PC-9 (cell line): Measurements from ENCODE around the gene PLA2G2A. TPM values are rescaled to one million over a fixed set of nuclear protein-coding genes. Genes with fewer than 3 reads are reported as not detected.

Source experiments
- BruUV-seq: library from RNA; stranded (reverse); fragments of 400-500 nt; replicated peaks from 2 replicates; lab custom pipeline; 2021; lab: Mats Ljungman, UMichigan
- CTCF ChIA-PET: fragments of 300-600 bp; sonication (Branson Sonifier 250); formaldehyde crosslinking; loops from one replicate; lab custom pipeline; 2022; ENCODE audit warnings: antibody characterized with exemption; lab: Charles Lee
- POLR2A ChIA-PET: fragments of 300-600 bp; sonication (Branson Sonifier 250); formaldehyde crosslinking; loops from one replicate; lab custom pipeline; 2022; ENCODE audit warnings: antibody characterized with exemption; ENCODE audit not compliant: unreplicated experiment; lab: Charles Lee
- DNase-seq, 2 experiments: peaks; one replicate each; pipeline versions ENCODE4 v3.0.0 to v3.0.0-alpha.2; 2015 to 2022; ENCODE audit warnings: mixed read lengths in 1 of 2
- H2AFZ ChIP-seq: fragments of 200-600 bp; sonication (generic); 2 replicates; pipeline ENCODE4 v1.8.1; 2017; ENCODE audit warnings: antibody characterized with exemption
- H3F3A ChIP-seq: fragments of 200-600 bp; sonication (generic); 2 replicates; pipeline ENCODE4 v1.8.1; 2017; ENCODE audit warnings: antibody characterized with exemption, mild to moderate bottlenecking, low read depth; ENCODE audit not compliant: insufficient read depth
- H3K27ac ChIP-seq: fragments of 200-600 bp; sonication (generic); 2 replicates; pipeline ENCODE4 v1.6.1; 2016; ENCODE audit warnings: mixed run types
- H3K27me3 ChIP-seq: fragments of 200-600 bp; sonication (generic); 2 replicates; pipeline ENCODE4 v1.6.1; 2016; ENCODE audit warnings: low read depth, mixed run types; ENCODE audit not compliant: insufficient read depth
- H3K36me3 ChIP-seq: fragments of 200-600 bp; sonication (generic); 2 replicates; pipeline ENCODE4 v1.6.1; 2016; ENCODE audit warnings: low read depth, mixed run types
- H3K4me1 ChIP-seq: fragments of 200-600 bp; sonication (generic); replicated peaks from 2 replicates; pipeline ENCODE4 v1.6.1; 2016; ENCODE audit warnings: mixed run types; ENCODE audit not compliant: insufficient read depth
- H3K4me2 ChIP-seq: fragments of 200-600 bp; sonication (generic); 2 replicates; pipeline ENCODE4 v1.6.1; 2017; ENCODE audit warnings: mixed run types
- H3K4me3 ChIP-seq: fragments of 200-600 bp; sonication (generic); 2 replicates; pipeline ENCODE4 v1.6.1; 2016; ENCODE audit warnings: mixed run types
- H3K79me2 ChIP-seq: fragments of 200-600 bp; sonication (generic); 2 replicates; pipeline ENCODE4 v1.6.1; 2017; ENCODE audit warnings: low read depth, mixed run types
- H3K9me2 ChIP-seq: fragments of 200-600 bp; sonication (generic); 2 replicates; pipeline ENCODE4 v1.8.1; 2017; ENCODE audit warnings: mild to moderate bottlenecking; ENCODE audit not compliant: insufficient read depth
- H3K9me3 ChIP-seq: fragments of 200-600 bp; sonication (generic); 2 replicates; pipeline ENCODE4 v1.8.1; 2016; ENCODE audit warnings: low read depth; ENCODE audit not compliant: insufficient read depth
- H4K20me1 ChIP-seq: fragments of 200-600 bp; sonication (generic); 2 replicates; pipeline ENCODE4 v1.8.1; 2017; ENCODE audit not compliant: insufficient read depth
- EZH2 ChIP-seq: fragments of 200-600 bp; sonication (generic); IDR thresholded peaks from 2 replicates; pipeline ENCODE4 v1.8.0; 2017; ENCODE audit warnings: antibody characterized with exemption, low read depth
- intact Hi-C: fragments of 100-400 bp; cut with micrococcal nuclease; formaldehyde crosslinking; loops from one replicate; pipeline ENCODE4 v1.10.0; 2022; ENCODE audit not compliant: unreplicated experiment
- total RNA-seq: library from RNA; stranded (reverse); gene quantifications from 2 replicates; pipeline ENCODE4 v1.2.3, GENCODE V29; 2021
- TF ChIP-seq, protein P1 (sequence below): fragments of 200-600 bp; sonication (generic); conservative IDR thresholded peaks from 2 replicates; pipeline ENCODE4 v1.6.1; 2017; ENCODE audit warnings: mixed run types, antibody characterized with exemption, mild to moderate bottlenecking, moderate library complexity

The PLA2G2A gene
- total RNA-seq, 1 experiment from 2014 or later, result not detected

DNA sequence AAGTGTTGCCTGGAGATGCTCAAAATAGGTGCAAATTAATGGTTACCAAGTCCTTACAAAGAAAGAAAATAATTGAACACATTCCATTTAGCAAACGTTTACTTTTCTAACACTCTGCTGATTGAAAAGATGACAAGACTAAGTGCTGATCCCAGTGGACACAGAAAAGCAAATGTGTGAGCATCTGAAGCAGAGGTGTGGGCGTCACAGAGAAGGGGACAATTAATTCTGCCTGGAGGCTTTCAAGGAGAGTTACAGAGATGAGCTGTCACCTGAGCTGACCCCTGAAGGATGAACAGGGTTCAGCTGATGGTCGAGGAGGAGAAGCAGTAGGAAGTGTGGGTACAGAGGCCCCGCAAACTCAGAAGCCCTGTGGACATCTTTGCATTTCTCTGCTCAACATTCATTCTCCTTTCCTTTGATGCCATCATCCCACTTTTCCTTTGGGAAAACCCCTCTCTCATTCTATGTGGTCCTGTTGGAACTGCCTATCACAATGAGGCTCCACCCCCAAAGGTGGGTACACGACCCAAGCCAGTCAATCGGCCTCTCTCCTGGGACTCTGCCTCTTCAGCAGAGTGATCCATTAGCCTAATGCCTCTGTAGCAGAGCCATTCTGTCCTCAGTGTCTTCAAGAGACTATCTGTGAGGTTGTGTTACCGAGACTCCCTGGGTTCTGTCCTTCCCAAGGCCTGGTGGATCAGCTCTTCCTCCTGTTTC, 38.8 kb downstream of the PLA2G2A start:
- ChIA-PET POLR2A (no interaction called here), CTCF (no interaction called here)
- Histone ChIP-seq H3K36me3 (no peaks in the 10 kb centered on the region), H3K27ac (no peak overlapping the region), H2AFZ (no peak overlapping the region), H4K20me1 (no peaks in the 10 kb centered on the region), H3K79me2 (no peaks in the 10 kb centered on the region), H3K4me3 (no peak overlapping the region), H3K9me2 (no peaks in the 10 kb centered on the region), H3K4me1 (no peaks in the 10 kb centered on the region), H3K27me3 (no peaks in the 10 kb centered on the region), H3F3A (no peaks in the 10 kb centered on the region), H3K4me2 (no peak overlapping the region), H3K9me3 (no peaks in the 10 kb centered on the region; the same call in 1 of the 2 replicates)
- BruUV-seq, result no TSS peak
- intact Hi-C loops, result no loop called here
- no peak for DNase-seq
- TF ChIP-seq, protein P1, sequence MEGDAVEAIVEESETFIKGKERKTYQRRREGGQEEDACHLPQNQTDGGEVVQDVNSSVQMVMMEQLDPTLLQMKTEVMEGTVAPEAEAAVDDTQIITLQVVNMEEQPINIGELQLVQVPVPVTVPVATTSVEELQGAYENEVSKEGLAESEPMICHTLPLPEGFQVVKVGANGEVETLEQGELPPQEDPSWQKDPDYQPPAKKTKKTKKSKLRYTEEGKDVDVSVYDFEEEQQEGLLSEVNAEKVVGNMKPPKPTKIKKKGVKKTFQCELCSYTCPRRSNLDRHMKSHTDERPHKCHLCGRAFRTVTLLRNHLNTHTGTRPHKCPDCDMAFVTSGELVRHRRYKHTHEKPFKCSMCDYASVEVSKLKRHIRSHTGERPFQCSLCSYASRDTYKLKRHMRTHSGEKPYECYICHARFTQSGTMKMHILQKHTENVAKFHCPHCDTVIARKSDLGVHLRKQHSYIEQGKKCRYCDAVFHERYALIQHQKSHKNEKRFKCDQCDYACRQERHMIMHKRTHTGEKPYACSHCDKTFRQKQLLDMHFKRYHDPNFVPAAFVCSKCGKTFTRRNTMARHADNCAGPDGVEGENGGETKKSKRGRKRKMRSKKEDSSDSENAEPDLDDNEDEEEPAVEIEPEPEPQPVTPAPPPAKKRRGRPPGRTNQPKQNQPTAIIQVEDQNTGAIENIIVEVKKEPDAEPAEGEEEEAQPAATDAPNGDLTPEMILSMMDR, result no peak
- TF ChIP-seq EZH2, result no peak

DNA sequence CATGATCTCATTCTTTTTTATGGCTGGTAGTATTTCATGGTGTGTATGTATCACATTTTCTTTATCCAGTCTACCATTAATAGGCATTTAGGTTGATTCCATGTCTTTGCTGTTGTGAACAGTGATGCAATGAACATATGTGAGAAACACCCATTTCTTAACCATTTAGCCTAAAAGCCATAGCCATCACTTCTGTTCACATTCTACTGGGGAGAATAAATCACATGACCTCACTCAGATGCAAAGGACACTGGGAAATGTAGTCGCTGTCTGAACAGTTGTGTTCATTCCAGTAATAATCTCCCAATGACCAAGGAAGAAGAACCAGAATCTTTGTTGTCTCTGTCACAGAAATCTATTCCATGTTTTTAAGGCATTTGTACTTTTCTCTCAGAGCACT, 40.9 kb downstream of the PLA2G2A start:
- H3K4me3 ChIP-seq, result no peak overlapping the region
- H3F3A ChIP-seq, result no peaks in the 10 kb centered on the region
- TF ChIP-seq EZH2, result no peak
- TF ChIP-seq, protein P1, result no peak
- no peaks in the 10 kb centered on the region for H3K79me2 ChIP-seq
- BruUV-seq, result no TSS peak
- CTCF ChIA-PET, result no interaction called here
- no peak overlapping the region for H3K4me2 ChIP-seq
- no peak overlapping the region for H3K27ac ChIP-seq
- no peaks in the 10 kb centered on the region for H3K36me3 ChIP-seq
- no peaks in the 10 kb centered on the region for H3K27me3 ChIP-seq
- H3K9me3 ChIP-seq, result no peaks in the 10 kb centered on the region; the same call in 1 of the 2 replicates
- no peak overlapping the region for H2AFZ ChIP-seq
- no peaks in the 10 kb centered on the region for H3K4me1 ChIP-seq
- H3K9me2 ChIP-seq, result no peaks in the 10 kb centered on the region
- intact Hi-C loops, result no loop called here
- no peak for DNase-seq
- POLR2A ChIA-PET, result interaction anchor here (0.6 kb wide), 1 partner anchor 817 kb away, joined by 15 read pairs; no protein-coding TSS in a partner anchor
- no peaks in the 10 kb centered on the region for H4K20me1 ChIP-seq

DNA sequence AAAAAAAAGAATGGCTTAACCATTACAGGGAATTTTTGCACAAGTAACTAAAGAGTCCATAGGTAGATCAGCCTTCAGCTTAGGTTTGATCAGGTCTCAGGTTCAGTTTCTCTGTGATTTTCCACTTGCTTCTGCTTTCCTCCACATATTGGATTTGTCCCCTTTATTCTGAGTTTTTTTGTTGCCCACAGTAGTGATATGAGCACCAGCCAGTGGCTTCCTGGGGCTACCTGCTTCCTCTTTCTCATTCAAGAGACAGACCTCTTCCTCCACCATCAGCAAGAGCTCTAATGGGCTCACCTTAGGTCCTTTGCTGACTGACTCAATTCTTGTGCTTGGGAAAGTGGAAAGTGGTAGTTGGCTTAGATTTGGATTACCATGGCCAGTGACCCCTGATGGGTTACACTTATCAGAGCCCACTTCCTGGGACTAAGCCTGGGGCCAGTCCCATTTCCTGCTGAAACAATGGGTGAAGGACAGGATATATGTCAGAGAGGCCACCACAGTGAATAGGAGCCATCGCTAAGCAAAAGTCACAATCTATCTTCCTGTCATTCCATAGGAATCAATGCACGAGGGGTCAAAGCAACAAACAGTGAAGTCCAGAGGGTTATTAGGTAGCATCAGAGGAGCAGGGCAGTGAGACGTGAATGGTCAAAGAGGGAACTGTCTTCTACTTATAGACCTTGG, 43.2 kb downstream of the PLA2G2A start:
- Histone ChIP-seq H3K9me3 (no peaks in the 10 kb centered on the region; the same call in 1 of the 2 replicates), H3K79me2 (no peaks in the 10 kb centered on the region), H3K27ac (no peak overlapping the region), H3K9me2 (no peaks in the 10 kb centered on the region), H3F3A (no peaks in the 10 kb centered on the region), H3K4me2 (no peak overlapping the region), H3K27me3 (no peaks in the 10 kb centered on the region), H2AFZ (no peak overlapping the region), H3K36me3 (no peaks in the 10 kb centered on the region), H3K4me1 (no peaks in the 10 kb centered on the region), H4K20me1 (no peaks in the 10 kb centered on the region), H3K4me3 (no peak overlapping the region)
- intact Hi-C loops, result no loop called here
- ChIA-PET CTCF (no interaction called here), POLR2A (no interaction called here)
- DNase-seq, result no peak
- BruUV-seq, result no TSS peak
- no peak for TF ChIP-seq EZH2
- TF ChIP-seq, protein P1, result no peak
